SK-N-SH (cell line): Measurements from ENCODE around the gene NAALAD2. TPM values are rescaled to one million over a fixed set of nuclear protein-coding genes. Genes with fewer than 3 reads are reported as not detected.

Source experiments
- CTCF ChIA-PET: fragments of 300-600, 350-600 bp; formaldehyde crosslinking; extraction: SDS; loops from one replicate; lab custom pipeline; 2021; lab: Yijun Ruan, JAX
- POLR2A ChIA-PET: fragments of 350-600 bp; sonication (Branson Sonifier 250); formaldehyde crosslinking; extraction: SDS; loops from one replicate; lab custom pipeline; 2020; ENCODE audit warnings: antibody characterized with exemption, inconsistent platforms; lab: Yijun Ruan, JAX
- DNase-seq: peaks from one replicate; pipeline ENCODE4 v3.0.0; 2012
- H2AFZ ChIP-seq: fragments of 200-600 bp; sonication (generic); 2 replicates; pipeline ENCODE4 v1.8.1; 2016; ENCODE audit warnings: antibody characterized with exemption, mild to moderate bottlenecking, low read depth
- H3F3A ChIP-seq: fragments of 200-600 bp; sonication (generic); replicated peaks from 2 replicates; pipeline ENCODE3; 2016; ENCODE audit warnings: antibody characterized with exemption, mild to moderate bottlenecking; ENCODE audit not compliant: insufficient read depth
- H3K27ac ChIP-seq, 2 experiments: fragments of 200-500 bp in 1 of 2; fragments of 200-600 bp in 1 of 2; sonication (Bioruptor generic) in 1 of 2; sonication (generic), shearing (Covaris generic) in 1 of 2; 2 replicates each; pipeline versions ENCODE4 v1.5.1 to v1.6.1; 2014 to 2016; ENCODE audit warnings: low read depth in 2 of 2, inconsistent platforms in 1 of 2, low read length in 1 of 2, mild to moderate bottlenecking in 1 of 2, mixed read lengths in 1 of 2
- H3K27me3 ChIP-seq: fragments of 200-600 bp; sonication (generic), shearing (Covaris generic); 2 replicates; pipeline ENCODE4 v1.6.1; 2016; ENCODE audit warnings: mixed run types; ENCODE audit not compliant: insufficient read depth
- H3K36me3 ChIP-seq, 2 experiments: fragments of 200-500 bp in 1 of 2; fragments of 200-600 bp in 1 of 2; sonication (Bioruptor generic) in 1 of 2; sonication (generic) in 1 of 2; replicated peaks in 1 of 2; 2 replicates each; pipeline versions ENCODE3 to v1.5.1; 2014 to 2016; ENCODE audit warnings: low read length in 1 of 2, mild to moderate bottlenecking in 1 of 2; ENCODE audit not compliant: insufficient read depth in 2 of 2, control insufficient read depth in 1 of 2
- H3K4me1 ChIP-seq, 2 experiments: fragments of 200-500 bp in 1 of 2; fragments of 200-600 bp in 1 of 2; sonication (Bioruptor generic) in 1 of 2; sonication (generic), shearing (Covaris generic) in 1 of 2; 2 replicates each; pipeline versions ENCODE4 v1.5.1 to v1.6.1; 2014 to 2016; ENCODE audit warnings: low read depth in 1 of 2, low read length in 1 of 2, mixed run types in 1 of 2; ENCODE audit not compliant: insufficient read depth in 2 of 2, control insufficient read depth in 1 of 2
- H3K4me2 ChIP-seq: fragments of 200-600 bp; sonication (generic), shearing (Covaris generic); 2 replicates; pipeline ENCODE4 v1.6.1; 2017; ENCODE audit warnings: mixed run types
- H3K4me3 ChIP-seq, 2 experiments: fragments of 200-500 bp in 1 of 2; fragments of 200-600 bp in 1 of 2; sonication (Bioruptor generic) in 1 of 2; sonication (generic), shearing (Covaris generic) in 1 of 2; 2 replicates each; pipeline versions ENCODE4 v1.5.1 to v1.8.1; 2014 to 2016; ENCODE audit warnings: low read depth in 2 of 2, inconsistent platforms in 1 of 2, low read length in 1 of 2, mild to moderate bottlenecking in 1 of 2, mixed read lengths in 1 of 2, moderate library complexity in 1 of 2
- H3K79me2 ChIP-seq: fragments of 200-600 bp; sonication (generic); 2 replicates; pipeline ENCODE4 v1.8.1; 2017; ENCODE audit warnings: mild to moderate bottlenecking; ENCODE audit not compliant: insufficient read depth
- H3K9ac ChIP-seq: fragments of 200-600 bp; sonication (generic); 2 replicates; pipeline ENCODE4 v1.6.1; 2017; ENCODE audit warnings: mixed run types
- H3K9me2 ChIP-seq: fragments of 200-600 bp; sonication (generic); 2 replicates; pipeline ENCODE4 v1.6.1; 2017; ENCODE audit warnings: mixed run types
- H3K9me3 ChIP-seq: fragments of 200-600 bp; sonication (generic); 2 replicates; pipeline ENCODE4 v1.6.1; 2017; ENCODE audit warnings: mixed run types, mild to moderate bottlenecking, moderate library complexity
- H4K20me1 ChIP-seq: fragments of 200-600 bp; sonication (generic); 2 replicates; pipeline ENCODE4 v1.6.1; 2017; ENCODE audit warnings: mild to moderate bottlenecking, mixed run types; ENCODE audit not compliant: insufficient read depth
- ELF1 ChIP-seq: IDR thresholded peaks from 2 replicates; pipeline ENCODE4 v1.4.0; 2012
- EZH2phosphoT487 ChIP-seq: fragments of 200-600 bp; sonication (generic); IDR thresholded peaks from 2 replicates; pipeline ENCODE4 v1.6.1; 2017; ENCODE audit warnings: low read depth, mixed run types, mild to moderate bottlenecking, antibody characterized with exemption, moderate library complexity, borderline replicate concordance
- GABPA ChIP-seq: IDR thresholded peaks from 2 replicates; pipeline ENCODE4 v1.4.0; 2012; ENCODE audit warnings: low read depth, mild to moderate bottlenecking
- JUND ChIP-seq: IDR thresholded peaks from 2 replicates; pipeline ENCODE4 v1.4.0; 2012
- MEF2A ChIP-seq: IDR thresholded peaks from 2 replicates; pipeline ENCODE4 v1.4.0; 2012; ENCODE audit warnings: low read depth, borderline replicate concordance
- MXI1 ChIP-seq: IDR thresholded peaks from 2 replicates; pipeline ENCODE4 v1.6.1; 2012; ENCODE audit warnings: mild to moderate bottlenecking, low read depth, low read length, improper control_type of control experiment
- NFIC ChIP-seq: IDR thresholded peaks from 2 replicates; pipeline ENCODE4 v1.4.0; 2012; ENCODE audit warnings: borderline replicate concordance
- NRF1 ChIP-seq: IDR thresholded peaks from 2 replicates; pipeline ENCODE4 v1.6.1; 2012; ENCODE audit warnings: low read depth, mild to moderate bottlenecking, low read length
- RAD21 ChIP-seq: IDR thresholded peaks from 2 replicates; pipeline ENCODE4 v1.6.1; 2012; ENCODE audit warnings: mild to moderate bottlenecking, low read length
- RXRA ChIP-seq: IDR thresholded peaks from 2 replicates; pipeline ENCODE4 v1.4.0; 2012; ENCODE audit warnings: low read depth, mild to moderate bottlenecking, borderline replicate concordance
- SIN3A ChIP-seq: IDR thresholded peaks from 2 replicates; pipeline ENCODE4 v1.6.1; 2012; ENCODE audit warnings: low read depth, mild to moderate bottlenecking, low read length, moderate library complexity, borderline replicate concordance
- TEAD4 ChIP-seq: IDR thresholded peaks from 2 replicates; pipeline ENCODE4 v1.4.0; 2012; ENCODE audit warnings: mild to moderate bottlenecking, borderline replicate concordance; ENCODE audit not compliant: insufficient read depth
- YY1 ChIP-seq: IDR thresholded peaks from 2 replicates; pipeline ENCODE4 v1.4.0; 2012; ENCODE audit warnings: low read depth, mild to moderate bottlenecking
- WGBS: methylation state at CpG from one replicate; pipeline ENCODE4 v1.1.6; 2017; ENCODE audit warnings: low lambda C conversion rate; 5-methylcytosine and 5-hydroxymethylcytosine counted together
- polyA plus RNA-seq, 3 experiments: library from polyadenylated mRNA; depleted of rRNA; stranded (reverse); fragments of >200 nt; gene quantifications; 2 replicates each; pipeline ENCODE4 v1.2.3, GENCODE V29; 2012
- TF ChIP-seq, protein P1 (sequence below): fragments of 150-350 bp; IDR thresholded peaks from 2 replicates; pipeline ENCODE4 v1.6.1; 2017; ENCODE audit warnings: antibody characterized with exemption, low read length, low read depth, borderline replicate concordance
- TF ChIP-seq, protein P2 (sequence below): IDR thresholded peaks from 2 replicates; pipeline ENCODE4 v1.4.0; 2012; ENCODE audit warnings: low read depth, borderline replicate concordance
- TF ChIP-seq, protein P3 (sequence below): IDR thresholded peaks from 2 replicates; pipeline ENCODE4 v1.4.0; 2012; ENCODE audit warnings: low read depth
- TF ChIP-seq, protein P4 (sequence below): IDR thresholded peaks from 2 replicates; pipeline ENCODE4; 2012
- TF ChIP-seq, protein P5 (sequence below): IDR thresholded peaks from 2 replicates; pipeline ENCODE4 v1.4.0; 2012; ENCODE audit warnings: low read depth, borderline replicate concordance
- TF ChIP-seq, protein P6 (sequence below): IDR thresholded peaks from 2 replicates; pipeline ENCODE4 v1.6.1; 2012; ENCODE audit warnings: mild to moderate bottlenecking, low read depth, low read length, moderate library complexity

The NAALAD2 gene
- polyA plus RNA-seq, 1 of the 3 experiments (the other 2 are of a cell fraction) = 0.74 TPM

DNA sequence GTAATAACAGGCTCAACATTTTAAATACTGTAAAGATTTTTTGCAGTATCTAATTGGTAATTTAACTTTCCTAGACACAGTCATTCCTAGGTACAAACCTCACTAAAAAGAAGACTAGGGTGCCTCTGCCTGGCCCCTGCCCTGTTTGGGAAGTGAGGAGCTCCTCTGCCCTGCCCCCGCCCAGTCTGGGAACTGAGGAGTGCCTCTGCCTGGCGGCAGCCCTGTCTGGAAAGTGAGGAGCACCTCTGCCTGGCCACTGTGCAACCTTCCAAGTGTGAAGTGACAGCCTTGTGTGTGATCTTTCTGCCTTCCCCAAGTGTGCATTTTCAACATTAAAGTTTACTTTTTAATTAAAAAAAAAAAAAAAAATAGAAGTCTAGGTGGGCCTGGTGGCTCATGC, 84.1 kb downstream of the NAALAD2 start:
- ChIA-PET POLR2A (no interaction called here), CTCF (interaction anchor here (7.4 kb wide), 1 partner anchor 14 kb away, joined by 47 read pairs; no protein-coding TSS in a partner anchor)
- H2AFZ ChIP-seq = no peak overlapping the region
- no peak for DNase-seq
- no peak overlapping the region for H3K4me2 ChIP-seq
- H3K9ac ChIP-seq = no peak overlapping the region
- no peaks in the 10 kb centered on the region for H3K9me2 ChIP-seq
- TF ChIP-seq, protein P1, sequence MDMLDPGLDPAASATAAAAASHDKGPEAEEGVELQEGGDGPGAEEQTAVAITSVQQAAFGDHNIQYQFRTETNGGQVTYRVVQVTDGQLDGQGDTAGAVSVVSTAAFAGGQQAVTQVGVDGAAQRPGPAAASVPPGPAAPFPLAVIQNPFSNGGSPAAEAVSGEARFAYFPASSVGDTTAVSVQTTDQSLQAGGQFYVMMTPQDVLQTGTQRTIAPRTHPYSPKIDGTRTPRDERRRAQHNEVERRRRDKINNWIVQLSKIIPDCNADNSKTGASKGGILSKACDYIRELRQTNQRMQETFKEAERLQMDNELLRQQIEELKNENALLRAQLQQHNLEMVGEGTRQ = no peak
- H3K79me2 ChIP-seq = peaks cover 92% of the 10 kb centered on the region
- H3K4me3 ChIP-seq = no peak overlapping the region
- H3F3A ChIP-seq = no peaks in the 10 kb centered on the region
- H3K27me3 ChIP-seq = no peaks in the 10 kb centered on the region
- 84% methylated on average over 2 of the region's 2 CpGs for WGBS
- no peak overlapping the region for H3K27ac ChIP-seq
- H3K4me1 ChIP-seq = peaks cover 3 to 5% of the 10 kb centered on the region in 2 experiments; a peak in 3 of 4 replicates
- peaks cover 51% of the 10 kb centered on the region for H4K20me1 ChIP-seq
- peaks cover 32% of the 10 kb centered on the region in 2 experiments for H3K36me3 ChIP-seq
- no peaks in the 10 kb centered on the region for H3K9me3 ChIP-seq

DNA sequence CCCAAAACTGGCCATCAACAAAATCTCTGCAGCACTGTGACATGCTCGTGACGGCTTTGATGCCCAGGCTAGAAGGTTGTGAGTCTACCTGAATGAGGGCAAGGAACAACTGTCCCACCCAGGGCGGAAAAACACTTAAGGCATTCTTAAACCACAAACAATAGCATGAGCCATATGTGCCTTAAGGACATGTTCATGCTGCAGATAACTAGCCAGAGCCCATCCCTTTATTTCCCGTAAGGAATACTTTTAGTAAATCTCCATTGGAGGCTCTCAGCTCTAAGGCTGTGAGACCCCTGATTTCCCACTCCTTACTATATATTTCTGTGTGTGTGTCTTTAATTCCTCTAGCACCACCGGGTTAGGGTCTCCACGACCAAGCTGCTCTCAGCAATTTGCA, 85.0 kb downstream of the NAALAD2 start:
- peaks cover 89% of the 10 kb centered on the region for H3K79me2 ChIP-seq
- no peaks in the 10 kb centered on the region for H3K9me3 ChIP-seq
- ChIA-PET CTCF (interaction anchor here (7.4 kb wide), 1 partner anchor 15 kb away, joined by 47 read pairs; no protein-coding TSS in a partner anchor), POLR2A (no interaction called here)
- DNase-seq = no peak
- no peak overlapping the region for H3K4me2 ChIP-seq
- H3K9me2 ChIP-seq = no peaks in the 10 kb centered on the region
- H2AFZ ChIP-seq = no peak overlapping the region
- peaks cover 5 to 9% of the 10 kb centered on the region in 2 experiments; a peak in 3 of 4 replicates for H3K4me1 ChIP-seq
- H3K4me3 ChIP-seq = no peak overlapping the region
- no peak overlapping the region; a peak in 1 of 4 replicates for H3K27ac ChIP-seq
- no peaks in the 10 kb centered on the region for H3K27me3 ChIP-seq
- 92% methylated on average over 6 of the region's 6 CpGs for WGBS
- H3K36me3 ChIP-seq = peaks cover 24 to 25% of the 10 kb centered on the region in 2 experiments
- no peaks in the 10 kb centered on the region for H3F3A ChIP-seq
- H4K20me1 ChIP-seq = peaks cover 51% of the 10 kb centered on the region
- H3K9ac ChIP-seq = no peak overlapping the region
- TF ChIP-seq GABPA = no peak
- TF ChIP-seq, protein P2, sequence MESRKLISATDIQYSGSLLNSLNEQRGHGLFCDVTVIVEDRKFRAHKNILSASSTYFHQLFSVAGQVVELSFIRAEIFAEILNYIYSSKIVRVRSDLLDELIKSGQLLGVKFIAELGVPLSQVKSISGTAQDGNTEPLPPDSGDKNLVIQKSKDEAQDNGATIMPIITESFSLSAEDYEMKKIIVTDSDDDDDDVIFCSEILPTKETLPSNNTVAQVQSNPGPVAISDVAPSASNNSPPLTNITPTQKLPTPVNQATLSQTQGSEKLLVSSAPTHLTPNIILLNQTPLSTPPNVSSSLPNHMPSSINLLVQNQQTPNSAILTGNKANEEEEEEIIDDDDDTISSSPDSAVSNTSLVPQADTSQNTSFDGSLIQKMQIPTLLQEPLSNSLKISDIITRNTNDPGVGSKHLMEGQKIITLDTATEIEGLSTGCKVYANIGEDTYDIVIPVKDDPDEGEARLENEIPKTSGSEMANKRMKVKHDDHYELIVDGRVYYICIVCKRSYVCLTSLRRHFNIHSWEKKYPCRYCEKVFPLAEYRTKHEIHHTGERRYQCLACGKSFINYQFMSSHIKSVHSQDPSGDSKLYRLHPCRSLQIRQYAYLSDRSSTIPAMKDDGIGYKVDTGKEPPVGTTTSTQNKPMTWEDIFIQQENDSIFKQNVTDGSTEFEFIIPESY = no peak
- no peak for TF ChIP-seq YY1
- TF ChIP-seq ELF1 = no peak
- TF ChIP-seq, protein P3, sequence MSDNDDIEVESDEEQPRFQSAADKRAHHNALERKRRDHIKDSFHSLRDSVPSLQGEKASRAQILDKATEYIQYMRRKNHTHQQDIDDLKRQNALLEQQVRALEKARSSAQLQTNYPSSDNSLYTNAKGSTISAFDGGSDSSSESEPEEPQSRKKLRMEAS = no peak
- no peak for TF ChIP-seq RAD21
- TF ChIP-seq, protein P4, sequence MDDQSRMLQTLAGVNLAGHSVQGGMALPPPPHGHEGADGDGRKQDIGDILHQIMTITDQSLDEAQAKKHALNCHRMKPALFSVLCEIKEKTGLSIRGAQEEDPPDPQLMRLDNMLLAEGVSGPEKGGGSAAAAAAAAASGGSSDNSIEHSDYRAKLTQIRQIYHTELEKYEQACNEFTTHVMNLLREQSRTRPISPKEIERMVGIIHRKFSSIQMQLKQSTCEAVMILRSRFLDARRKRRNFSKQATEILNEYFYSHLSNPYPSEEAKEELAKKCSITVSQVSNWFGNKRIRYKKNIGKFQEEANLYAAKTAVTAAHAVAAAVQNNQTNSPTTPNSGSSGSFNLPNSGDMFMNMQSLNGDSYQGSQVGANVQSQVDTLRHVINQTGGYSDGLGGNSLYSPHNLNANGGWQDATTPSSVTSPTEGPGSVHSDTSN = no peak
- no peak for TF ChIP-seq SIN3A
- TF ChIP-seq MEF2A = no peak
- TF ChIP-seq, protein P5, sequence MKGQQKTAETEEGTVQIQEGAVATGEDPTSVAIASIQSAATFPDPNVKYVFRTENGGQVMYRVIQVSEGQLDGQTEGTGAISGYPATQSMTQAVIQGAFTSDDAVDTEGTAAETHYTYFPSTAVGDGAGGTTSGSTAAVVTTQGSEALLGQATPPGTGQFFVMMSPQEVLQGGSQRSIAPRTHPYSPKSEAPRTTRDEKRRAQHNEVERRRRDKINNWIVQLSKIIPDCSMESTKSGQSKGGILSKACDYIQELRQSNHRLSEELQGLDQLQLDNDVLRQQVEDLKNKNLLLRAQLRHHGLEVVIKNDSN = no peak
- no peak for TF ChIP-seq JUND
- TF ChIP-seq RXRA = no peak
- TF ChIP-seq TEAD4 = no peak
- TF ChIP-seq MXI1 = no peak
- no peak for TF ChIP-seq NRF1
- no peak for TF ChIP-seq EZH2phosphoT487
- no peak for TF ChIP-seq NFIC
- TF ChIP-seq, protein P6, sequence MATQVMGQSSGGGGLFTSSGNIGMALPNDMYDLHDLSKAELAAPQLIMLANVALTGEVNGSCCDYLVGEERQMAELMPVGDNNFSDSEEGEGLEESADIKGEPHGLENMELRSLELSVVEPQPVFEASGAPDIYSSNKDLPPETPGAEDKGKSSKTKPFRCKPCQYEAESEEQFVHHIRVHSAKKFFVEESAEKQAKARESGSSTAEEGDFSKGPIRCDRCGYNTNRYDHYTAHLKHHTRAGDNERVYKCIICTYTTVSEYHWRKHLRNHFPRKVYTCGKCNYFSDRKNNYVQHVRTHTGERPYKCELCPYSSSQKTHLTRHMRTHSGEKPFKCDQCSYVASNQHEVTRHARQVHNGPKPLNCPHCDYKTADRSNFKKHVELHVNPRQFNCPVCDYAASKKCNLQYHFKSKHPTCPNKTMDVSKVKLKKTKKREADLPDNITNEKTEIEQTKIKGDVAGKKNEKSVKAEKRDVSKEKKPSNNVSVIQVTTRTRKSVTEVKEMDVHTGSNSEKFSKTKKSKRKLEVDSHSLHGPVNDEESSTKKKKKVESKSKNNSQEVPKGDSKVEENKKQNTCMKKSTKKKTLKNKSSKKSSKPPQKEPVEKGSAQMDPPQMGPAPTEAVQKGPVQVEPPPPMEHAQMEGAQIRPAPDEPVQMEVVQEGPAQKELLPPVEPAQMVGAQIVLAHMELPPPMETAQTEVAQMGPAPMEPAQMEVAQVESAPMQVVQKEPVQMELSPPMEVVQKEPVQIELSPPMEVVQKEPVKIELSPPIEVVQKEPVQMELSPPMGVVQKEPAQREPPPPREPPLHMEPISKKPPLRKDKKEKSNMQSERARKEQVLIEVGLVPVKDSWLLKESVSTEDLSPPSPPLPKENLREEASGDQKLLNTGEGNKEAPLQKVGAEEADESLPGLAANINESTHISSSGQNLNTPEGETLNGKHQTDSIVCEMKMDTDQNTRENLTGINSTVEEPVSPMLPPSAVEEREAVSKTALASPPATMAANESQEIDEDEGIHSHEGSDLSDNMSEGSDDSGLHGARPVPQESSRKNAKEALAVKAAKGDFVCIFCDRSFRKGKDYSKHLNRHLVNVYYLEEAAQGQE = no peak
